Endothelial cell of umbilical vein (primary cell): ENCODE data around the gene C1QTNF8. TPM values are rescaled to one million over a fixed set of nuclear protein-coding genes. Genes with fewer than 3 reads are reported as not detected.

ENCODE experiments used
- BruUV-seq: library from RNA; stranded (reverse); fragments of 400-500 nt; replicated peaks from 2 replicates; lab custom pipeline; 2021; lab: Mats Ljungman, UMichigan
- CTCF ChIA-PET: fragments of 300-600, 350-600 bp; sonication (Branson Sonifier 250); formaldehyde crosslinking; loops from one replicate; lab custom pipeline; 2021; ENCODE audit warnings: antibody characterized with exemption, inconsistent platforms; lab: Charles Lee
- POLR2A ChIA-PET: fragments of 300-600, 350-600 bp; sonication (Branson Sonifier 250); formaldehyde crosslinking; loops from one replicate; lab custom pipeline; 2021; ENCODE audit warnings: antibody characterized with exemption, inconsistent platforms; lab: Charles Lee
- DNase-seq: peaks from one replicate; pipeline ENCODE4 v3.0.0-alpha.2; 2011; ENCODE audit warnings: low read depth, low spot score
- FAIRE-seq: peaks from 2 replicates; lab custom pipeline; 2011; peaks lifted over from hg19 to GRCh38; lab: Jason Lieb, UNC
- H2AFZ ChIP-seq: 2 replicates; pipeline ENCODE4 v1.6.0; 2012; ENCODE audit warnings: low read depth, low read length, control low read depth, inconsistent platforms
- H3K27ac ChIP-seq: 2 replicates; pipeline ENCODE4 v1.5.1; 2011; ENCODE audit warnings: low read depth, mild to moderate bottlenecking, control low read depth, low read length, moderate library complexity; ENCODE audit not compliant: insufficient read depth
- H3K27me3 ChIP-seq, 2 experiments: 2 replicates each; pipeline versions ENCODE4 v1.6.0 to v1.6.1; 2011; ENCODE audit warnings: low read length in 2 of 2, mixed read lengths in 1 of 2; ENCODE audit not compliant: control insufficient read depth in 2 of 2, insufficient read depth in 2 of 2
- H3K36me3 ChIP-seq, 2 experiments: 2 replicates in 1 of 2; 3 replicates in 1 of 2; pipeline ENCODE4 v1.5.1; 2011; ENCODE audit warnings: low read length in 2 of 2, mild to moderate bottlenecking in 1 of 2, moderate library complexity in 1 of 2; ENCODE audit not compliant: control insufficient read depth in 2 of 2, insufficient read depth in 2 of 2; ENCODE audit errors: extremely low read depth in 1 of 2
- H3K4me1 ChIP-seq: 3 replicates; pipeline ENCODE4 v1.5.1; 2011; ENCODE audit warnings: mild to moderate bottlenecking, low read length; ENCODE audit not compliant: control insufficient read depth, insufficient read depth; ENCODE audit errors: extremely low read depth
- H3K4me2 ChIP-seq: 2 replicates; pipeline ENCODE4 v1.6.1; 2011; ENCODE audit warnings: low read length, control low read depth, mixed read lengths; ENCODE audit not compliant: insufficient read depth
- H3K4me3 ChIP-seq, 3 experiments: fragments of 200-600 bp in 1 of 3; sonication (generic), shearing (Covaris generic) in 1 of 3; replicated peaks in 1 of 3; 2 replicates each; pipeline ENCODE4 v1.5.1; 2011 to 2016; ENCODE audit warnings: control low read depth in 3 of 3, low read length in 3 of 3, mild to moderate bottlenecking in 2 of 3, inconsistent platforms in 1 of 3, low read depth in 1 of 3, moderate library complexity in 1 of 3; ENCODE audit not compliant: insufficient read depth in 1 of 3
- H3K79me2 ChIP-seq: 2 replicates; pipeline ENCODE4 v1.6.0; 2012; ENCODE audit warnings: low read length, inconsistent platforms; ENCODE audit not compliant: control insufficient read depth, insufficient read depth
- H3K9ac ChIP-seq: replicated peaks from 2 replicates; pipeline ENCODE3; 2011; ENCODE audit warnings: low read length, control low read depth; ENCODE audit not compliant: insufficient read depth; ENCODE audit errors: extremely low read depth
- H3K9me1 ChIP-seq: replicated peaks from 3 replicates; pipeline ENCODE4 v1.6.0; 2011; ENCODE audit warnings: mild to moderate bottlenecking, low read length; ENCODE audit not compliant: control insufficient read depth, insufficient read depth; ENCODE audit errors: extremely low read depth
- H3K9me3 ChIP-seq: replicated peaks from 2 replicates; pipeline ENCODE4 v1.5.1; 2012; ENCODE audit warnings: low read length, inconsistent platforms; ENCODE audit not compliant: control insufficient read depth, insufficient read depth
- H4K20me1 ChIP-seq: replicated peaks from 2 replicates; pipeline ENCODE3; 2011; ENCODE audit warnings: mild to moderate bottlenecking, low read length; ENCODE audit not compliant: control insufficient read depth, insufficient read depth; ENCODE audit errors: extremely low read depth
- CTCF ChIP-seq, 2 donors: IDR thresholded peaks; 1 replicate in 1 of 2; 2 replicates in 1 of 2; pipeline ENCODE4 v1.5.1; 2011; ENCODE audit warnings: low read length in 2 of 2, mild to moderate bottlenecking in 2 of 2, moderate library complexity in 2 of 2, control low read depth in 1 of 2, inconsistent platforms in 1 of 2, low read depth in 1 of 2; ENCODE audit not compliant: insufficient read depth in 1 of 2; ENCODE audit errors: extremely low read depth in 1 of 2
- EZH2 ChIP-seq: IDR thresholded peaks from 2 replicates; pipeline ENCODE4 v1.6.1; 2012; ENCODE audit warnings: borderline replicate concordance, low read depth, mild to moderate bottlenecking, moderate library complexity, low read length, inconsistent platforms; ENCODE audit not compliant: severe bottlenecking
- FOS ChIP-seq: IDR thresholded peaks from 2 replicates; pipeline ENCODE4 v1.6.1; 2011; ENCODE audit warnings: mild to moderate bottlenecking, low read length, moderate library complexity, borderline replicate concordance; ENCODE audit not compliant: insufficient read depth
- GATA2 ChIP-seq: IDR thresholded peaks from 2 replicates; pipeline ENCODE4 v1.7.0; 2011; ENCODE audit warnings: low read depth, mild to moderate bottlenecking, moderate library complexity, mixed read lengths, low read length; ENCODE audit not compliant: insufficient read length, insufficient read depth
- JUN ChIP-seq: IDR thresholded peaks from 2 replicates; pipeline ENCODE4 v1.6.1; 2011; ENCODE audit warnings: borderline replicate concordance, low read depth; ENCODE audit not compliant: insufficient read length, insufficient read depth
- MAX ChIP-seq: IDR thresholded peaks from 2 replicates; pipeline ENCODE4 v1.6.1; 2011; ENCODE audit not compliant: insufficient read depth, insufficient read length
- MYC ChIP-seq: IDR thresholded peaks from one replicate; pipeline ENCODE4 v1.6.1; 2011; ENCODE audit warnings: mild to moderate bottlenecking, low read depth, low read length
- POLR2A ChIP-seq: IDR thresholded peaks from 2 replicates; pipeline ENCODE4 v1.6.1; 2012; ENCODE audit warnings: low read depth, mild to moderate bottlenecking, control low read depth, low read length
- POLR2AphosphoS5 ChIP-seq: IDR thresholded peaks from 2 replicates; pipeline ENCODE4 v1.6.1; 2012; ENCODE audit warnings: low read depth, mild to moderate bottlenecking, control low read depth, low read length, moderate library complexity; ENCODE audit not compliant: insufficient read depth
- dilution Hi-C: fragments of 300-500 bp; cut with MboI; formaldehyde crosslinking; loops from one replicate; pipeline ENCODE4 v1.15.0; 2019; ENCODE audit warnings: low sequenced_read_pairs; ENCODE audit not compliant: extremely low pct_ligation_motif_present
- intact Hi-C: fragments of 100-400 bp; cut with micrococcal nuclease; formaldehyde crosslinking; loops from one replicate; pipeline ENCODE4 v1.10.0; 2022
- polyA plus RNA-seq, 4 experiments: library from polyadenylated mRNA; depleted of rRNA in 3 of 4; stranded (reverse) in 3 of 4; unstranded in 1 of 4; fragments of >200 nt; gene quantifications; 2 replicates each; pipeline versions ENCODE4 v1.2.1 to v1.2.3, GENCODE V29; 2011 to 2012; ENCODE audit warnings: missing spikeins in 1 of 4
- total RNA-seq: library from RNA; stranded (reverse); gene quantifications from 2 replicates; pipeline ENCODE4 v1.2.3, GENCODE V29; 2021

Gene C1QTNF8
- total and polyA plus RNA-seq, 2 donors (not counting 3 experiments of a cell fraction or from before 2014, with no cell fraction given) = not detected

GRCh38 chr16:1119129-1119528 lies 23.1 kb upstream of the C1QTNF8 start:
- BruUV-seq = no TSS peak

More at GRCh38 chr16:1119129-1119528, 23.1 kb upstream of the C1QTNF8 start:
- Histone ChIP-seq H4K20me1 (no peaks in the 10 kb centered on the region), H3K4me2 (no peak overlapping the region), H3K4me1 (no peaks in the 10 kb centered on the region), H3K79me2 (no peaks in the 10 kb centered on the region), H3K27ac (no peak overlapping the region), H3K27me3 (no peaks in the 10 kb centered on the region), H3K36me3 (no peaks in the 10 kb centered on the region), H3K4me3 (no peak overlapping the region), H3K9me3 (no peaks in the 10 kb centered on the region), H3K9ac (no peak overlapping the region), H3K9me1 (no peaks in the 10 kb centered on the region), H2AFZ (no peak overlapping the region)
- intact Hi-C loops (no loop called here), dilution Hi-C loops (no loop called here)
- FAIRE-seq = no peak
- DNase-seq = no peak
- ChIA-PET POLR2A (no interaction called here), CTCF (interaction anchor here (1.7 kb wide), 1 partner anchor 62 kb away, joined by 4 read pairs; no protein-coding TSS in a partner anchor)
- TF ChIP-seq MYC (no peak), POLR2A (no peak), JUN (no peak), FOS (no peak), GATA2 (no peak), MAX (no peak), EZH2 (no peak), CTCF (IDR thresholded peaks at IDR 0.05; ENCODE audit: extremely low read depth in 1 of 2, insufficient read depth in 1 of 2, low read depth in 1 of 2, low read length in 2 of 2) (no peak), POLR2AphosphoS5 (no peak)
